ENCODE measurements around the gene ZIC3.
"Not testable (repeated sequence)": the region's sequence is repeated elsewhere in the genome, so short reads cannot be mapped to it uniquely, and the experiment has no call there.

Gene ZIC3

GRCh38 chrX:137549851-137550664 lies 15.9 kb upstream of the ZIC3 start:
- Histone ChIP-seq H3K27me3 (replicated peaks; ENCODE audit: insufficient read depth, low read length) (no peaks in the 10 kb centered on the region), H3K4me3 (ENCODE audit: low read length) (no peak overlapping the region)
- no peak for DNase-seq

GRCh38 chrX:137550665-137551261 lies 15.2 kb upstream of the ZIC3 start:
- no peak overlapping the region for H2AFZ ChIP-seq (ENCODE audit: low read length)
- no peak for TF ChIP-seq CTCF (IDR thresholded peaks at IDR 0.05; ENCODE audit: low read length)
- no peak for TF ChIP-seq EZH2phosphoT487 (IDR thresholded peaks at IDR 0.05; ENCODE audit: low read length)
- no peak for TF ChIP-seq EZH2 (optimal IDR thresholded peaks at IDR 0.05; ENCODE audit: low read depth, low read length)
- H3K9me2 ChIP-seq (replicated peaks; ENCODE audit: insufficient read depth, low read length): no peaks in the 10 kb centered on the region
- H3K4me1 ChIP-seq (ENCODE audit: low read length): no peaks in the 10 kb centered on the region
- no peaks in the 10 kb centered on the region for H3K9me3 ChIP-seq (replicated peaks; ENCODE audit: insufficient read depth, low read length)
- H3K9ac ChIP-seq (ENCODE audit: low read length): no peak overlapping the region
- no peaks in the 10 kb centered on the region for H4K20me1 ChIP-seq (ENCODE audit: insufficient read depth, low read length)
- no peaks in the 10 kb centered on the region for H3K79me2 ChIP-seq (ENCODE audit: low read length)
- H3K4me3 ChIP-seq (ENCODE audit: low read length): no peak overlapping the region
- H3K4me2 ChIP-seq (ENCODE audit: low read depth, low read length): no peak overlapping the region
- no peak for DNase-seq
- H3F3A ChIP-seq (ENCODE audit: insufficient read depth, low read length): no peaks in the 10 kb centered on the region
- H3K27ac ChIP-seq (ENCODE audit: low read length): no peak overlapping the region
- no peaks in the 10 kb centered on the region for H3K27me3 ChIP-seq (replicated peaks; ENCODE audit: insufficient read depth, low read length)
- no peaks in the 10 kb centered on the region for H3K36me3 ChIP-seq (replicated peaks; ENCODE audit: insufficient read depth, low read length)

More at GRCh38 chrX:137549851-137550664, 15.9 kb upstream of the ZIC3 start:
- Histone ChIP-seq H3K27ac (ENCODE audit: low read length) (no peak overlapping the region), H3K4me2 (ENCODE audit: low read depth, low read length) (no peak overlapping the region), H4K20me1 (ENCODE audit: insufficient read depth, low read length) (no peaks in the 10 kb centered on the region), H3K79me2 (ENCODE audit: low read length) (no peaks in the 10 kb centered on the region), H3K36me3 (replicated peaks; ENCODE audit: insufficient read depth, low read length) (no peaks in the 10 kb centered on the region), H3K4me1 (ENCODE audit: low read length) (no peaks in the 10 kb centered on the region), H3K9me2 (replicated peaks; ENCODE audit: insufficient read depth, low read length) (no peaks in the 10 kb centered on the region), H3F3A (ENCODE audit: insufficient read depth, low read length) (no peaks in the 10 kb centered on the region), H3K9me3 (replicated peaks; ENCODE audit: insufficient read depth, low read length) (no peaks in the 10 kb centered on the region), H3K9ac (ENCODE audit: low read length) (no peak overlapping the region), H2AFZ (ENCODE audit: low read length) (no peak overlapping the region)
- TF ChIP-seq EZH2phosphoT487 (IDR thresholded peaks at IDR 0.05; ENCODE audit: low read length): no peak
- TF ChIP-seq CTCF (IDR thresholded peaks at IDR 0.05; ENCODE audit: low read length): no peak
- TF ChIP-seq EZH2 (optimal IDR thresholded peaks at IDR 0.05; ENCODE audit: low read depth, low read length): no peak

GRCh38 chrX:137552098-137552497 lies 13.8 kb upstream of the ZIC3 start:
- H3K79me2 ChIP-seq (ENCODE audit: low read length); H3F3A ChIP-seq (ENCODE audit: insufficient read depth, low read length); H3K9me3 ChIP-seq (replicated peaks; ENCODE audit: insufficient read depth, low read length); H3K9ac ChIP-seq (ENCODE audit: low read length); H2AFZ ChIP-seq (ENCODE audit: low read length); H3K36me3 ChIP-seq (replicated peaks; ENCODE audit: insufficient read depth, low read length); H3K27me3 ChIP-seq (replicated peaks; ENCODE audit: insufficient read depth, low read length); H4K20me1 ChIP-seq (ENCODE audit: insufficient read depth, low read length); H3K9me2 ChIP-seq (replicated peaks; ENCODE audit: insufficient read depth, low read length); H3K27ac ChIP-seq (ENCODE audit: low read length); H3K4me2 ChIP-seq (ENCODE audit: low read depth, low read length); H3K4me1 ChIP-seq (ENCODE audit: low read length); DNase-seq; H3K4me3 ChIP-seq (ENCODE audit: low read length): not testable (repeated sequence)

- H3K9ac ChIP-seq (ENCODE audit: low read length): no peak overlapping the region
- H4K20me1 ChIP-seq (ENCODE audit: insufficient read depth, low read length): no peaks in the 10 kb centered on the region
- no peak for DNase-seq
- no peaks in the 10 kb centered on the region for H3K27me3 ChIP-seq (replicated peaks; ENCODE audit: insufficient read depth, low read length)
- H3K79me2 ChIP-seq (ENCODE audit: low read length): no peaks in the 10 kb centered on the region
- no peaks in the 10 kb centered on the region for H3K9me3 ChIP-seq (replicated peaks; ENCODE audit: insufficient read depth, low read length)
- H3K4me3 ChIP-seq (ENCODE audit: low read length): no peak overlapping the region
- no peaks in the 10 kb centered on the region for H3K9me2 ChIP-seq (replicated peaks; ENCODE audit: insufficient read depth, low read length)
- no peak overlapping the region for H3K27ac ChIP-seq (ENCODE audit: low read length)
- TF ChIP-seq CTCF (IDR thresholded peaks at IDR 0.05; ENCODE audit: low read length) (no peak), EZH2 (optimal IDR thresholded peaks at IDR 0.05; ENCODE audit: low read depth, low read length) (no peak), EZH2phosphoT487 (IDR thresholded peaks at IDR 0.05; ENCODE audit: low read length) (no peak)
- no peaks in the 10 kb centered on the region for H3K4me1 ChIP-seq (ENCODE audit: low read length)
- H3K4me2 ChIP-seq (ENCODE audit: low read depth, low read length): no peak overlapping the region
- H2AFZ ChIP-seq (ENCODE audit: low read length): no peak overlapping the region
- no peaks in the 10 kb centered on the region for H3K36me3 ChIP-seq (replicated peaks; ENCODE audit: insufficient read depth, low read length)
- H3F3A ChIP-seq (ENCODE audit: insufficient read depth, low read length): no peaks in the 10 kb centered on the region
These were observed 3.8 kb upstream of the ZIC3 start for GRCh38 chrX:137562096-137562495.

Data from MM.1S (cell line).